HEK293T (cell line): ENCODE results near the gene STT3A.

Experiments
- ARNT ChIP-seq: fragments of 450-650 bp; IDR thresholded peaks from 2 replicates; pipeline ENCODE4 v1.6.1; 2017; ENCODE audit warnings: mild to moderate bottlenecking
- BHLHE40 ChIP-seq: fragments of 450-650 bp; IDR thresholded peaks from 2 replicates; pipeline ENCODE4 v1.6.1; 2016; ENCODE audit warnings: mild to moderate bottlenecking, moderate library complexity, borderline replicate concordance
- CTBP1 ChIP-seq: fragments of 450-650 bp; IDR thresholded peaks from 2 replicates; pipeline ENCODE4 v1.6.1; 2016; ENCODE audit warnings: borderline replicate concordance
- ELF4 ChIP-seq: fragments of 450-650 bp; IDR thresholded peaks from 2 replicates; pipeline ENCODE4 v1.6.1; 2017; ENCODE audit warnings: antibody characterized with exemption
- FOXA1 ChIP-seq: fragments of 450-650 bp; IDR thresholded peaks from 2 replicates; pipeline ENCODE4 v1.6.1; 2016; ENCODE audit warnings: mild to moderate bottlenecking
- FOXM1 ChIP-seq: fragments of 450-650 bp; IDR thresholded peaks from 2 replicates; pipeline ENCODE4 v1.6.1; 2017; ENCODE audit warnings: mild to moderate bottlenecking, borderline replicate concordance
- HDGF ChIP-seq: fragments of 450-650 bp; IDR thresholded peaks from 2 replicates; pipeline ENCODE4 v1.6.1; 2017; ENCODE audit warnings: antibody characterized with exemption, borderline replicate concordance
- NFRKB ChIP-seq: fragments of 450-650 bp; IDR thresholded peaks from 2 replicates; pipeline ENCODE4 v1.6.1; 2016; ENCODE audit warnings: mild to moderate bottlenecking, moderate library complexity
- SP1 ChIP-seq: fragments of 450-650 bp; IDR thresholded peaks from 2 replicates; pipeline ENCODE4 v1.6.1; 2017
- SUZ12 ChIP-seq: fragments of 450-650 bp; IDR thresholded peaks from 2 replicates; pipeline ENCODE4 v1.6.1; 2016; ENCODE audit warnings: mild to moderate bottlenecking
- TARDBP ChIP-seq: fragments of 450-650 bp; IDR thresholded peaks from 2 replicates; pipeline ENCODE4 v1.6.1; 2016
- ZNF384 ChIP-seq: fragments of 450-650 bp; IDR thresholded peaks from 2 replicates; pipeline ENCODE4 v1.6.1; 2016

- TF ChIP-seq BHLHE40 (no peak), ARNT (no peak), NFRKB (no peak), FOXM1 (no peak), ZNF384 (no peak), FOXA1 (no peak), TARDBP (no peak), SP1 (no peak), ELF4 (no peak), CTBP1 (no peak), SUZ12 (no peak), HDGF (no peak)
Observed at GRCh38 chr11:125562430-125562829, 30.2 kb upstream of the STT3A start.
